ENCODE data around the gene DISP3.

DNA sequence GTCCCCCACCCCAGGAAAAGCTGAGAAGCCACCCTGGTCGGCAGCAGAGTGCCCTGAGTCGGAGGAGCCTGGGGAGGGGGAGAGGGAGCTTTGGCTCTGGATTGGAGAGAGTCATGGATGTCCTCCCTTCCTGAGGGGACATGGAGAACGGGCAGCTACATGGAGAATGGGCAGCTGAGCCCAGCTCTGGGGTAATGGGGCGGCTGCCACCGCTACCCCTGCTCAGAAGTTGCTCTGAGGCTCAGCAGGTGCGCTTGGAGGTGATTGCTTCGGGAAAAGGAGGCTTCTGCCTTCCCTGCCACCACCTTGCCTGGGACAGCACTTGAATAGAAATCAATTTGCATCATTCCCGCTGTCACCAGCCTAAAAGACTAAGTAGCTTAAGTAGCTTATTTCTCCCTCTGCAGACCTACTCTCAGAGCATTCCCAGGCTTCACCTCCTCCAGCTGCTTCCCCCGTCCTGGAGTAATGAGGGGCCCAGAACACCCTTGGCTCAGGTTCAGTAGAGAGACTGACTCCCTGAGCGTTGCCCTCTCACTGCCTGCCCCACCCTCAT, 8.3 kb downstream of the DISP3 start:
- TF ChIP-seq, protein P1, sequence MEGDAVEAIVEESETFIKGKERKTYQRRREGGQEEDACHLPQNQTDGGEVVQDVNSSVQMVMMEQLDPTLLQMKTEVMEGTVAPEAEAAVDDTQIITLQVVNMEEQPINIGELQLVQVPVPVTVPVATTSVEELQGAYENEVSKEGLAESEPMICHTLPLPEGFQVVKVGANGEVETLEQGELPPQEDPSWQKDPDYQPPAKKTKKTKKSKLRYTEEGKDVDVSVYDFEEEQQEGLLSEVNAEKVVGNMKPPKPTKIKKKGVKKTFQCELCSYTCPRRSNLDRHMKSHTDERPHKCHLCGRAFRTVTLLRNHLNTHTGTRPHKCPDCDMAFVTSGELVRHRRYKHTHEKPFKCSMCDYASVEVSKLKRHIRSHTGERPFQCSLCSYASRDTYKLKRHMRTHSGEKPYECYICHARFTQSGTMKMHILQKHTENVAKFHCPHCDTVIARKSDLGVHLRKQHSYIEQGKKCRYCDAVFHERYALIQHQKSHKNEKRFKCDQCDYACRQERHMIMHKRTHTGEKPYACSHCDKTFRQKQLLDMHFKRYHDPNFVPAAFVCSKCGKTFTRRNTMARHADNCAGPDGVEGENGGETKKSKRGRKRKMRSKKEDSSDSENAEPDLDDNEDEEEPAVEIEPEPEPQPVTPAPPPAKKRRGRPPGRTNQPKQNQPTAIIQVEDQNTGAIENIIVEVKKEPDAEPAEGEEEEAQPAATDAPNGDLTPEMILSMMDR (IDR thresholded peaks at IDR 0.05; ENCODE audit: low read length), result no peak
- TF ChIP-seq EZH2 (IDR thresholded peaks at IDR 0.05; ENCODE audit: borderline replicate concordance, low read length), result no peak

All from OCI-LY1 (cell line).